Naive thymus-derived CD4-positive, alpha-beta T cell (primary cell): Measurements from ENCODE around the gene SMIM7. TPM values are rescaled to one million over a fixed set of nuclear protein-coding genes. Genes with fewer than 3 reads are reported as not detected.
"Not testable (repeated sequence)": the region's sequence is repeated elsewhere in the genome, so short reads cannot be mapped to it uniquely, and the experiment has no call there.

ENCODE experiments used
- ATAC-seq: fragments of 150-1000 bp; cut with Tn5 transposase; 2 replicates; pipeline ENCODE4 v1.10.0; 2021; ENCODE audit warnings: mild to moderate bottlenecking, moderate library complexity
- CTCF ChIA-PET: fragments of 350-600 bp; sonication (Branson Sonifier 250); formaldehyde crosslinking; loops from one replicate; lab custom pipeline; 2021; ENCODE audit warnings: antibody characterized with exemption; lab: Charles Lee
- POLR2A ChIA-PET: fragments of 350-600 bp; sonication (Branson Sonifier 250); formaldehyde crosslinking; loops from one replicate; lab custom pipeline; 2021; ENCODE audit warnings: antibody characterized with exemption, inconsistent platforms; lab: Charles Lee
- DNase-seq, 9 donors: peaks; one replicate each; pipeline versions ENCODE4 v3.0.0 to v3.0.0-alpha.2; 2020 to 2022; ENCODE audit warnings: mixed read lengths in 1 of 9
- H3K27ac ChIP-seq: one replicate; pipeline ENCODE4 v1.7.0; 2013; ENCODE audit warnings: mild to moderate bottlenecking, low read depth, low read length, moderate library complexity
- H3K27me3 ChIP-seq, 2 donors: one replicate each; pipeline ENCODE4 v1.7.0; 2013; ENCODE audit warnings: low read length in 2 of 2, mild to moderate bottlenecking in 2 of 2, moderate library complexity in 2 of 2; ENCODE audit not compliant: control insufficient read depth in 2 of 2, insufficient read depth in 2 of 2
- H3K36me3 ChIP-seq, 3 experiments: 1 replicate in 2 of 3; 2 replicates in 1 of 3; pipeline ENCODE4 v1.7.0; 2013; ENCODE audit warnings: low read length in 3 of 3, mild to moderate bottlenecking in 3 of 3, moderate library complexity in 1 of 3; ENCODE audit not compliant: insufficient read depth in 3 of 3, control insufficient read depth in 2 of 3
- H3K4me1 ChIP-seq, 2 donors: one replicate each; pipeline ENCODE4 v1.7.0; 2013; ENCODE audit warnings: low read length in 2 of 2, mild to moderate bottlenecking in 2 of 2, moderate library complexity in 1 of 2; ENCODE audit not compliant: control insufficient read depth in 2 of 2, insufficient read depth in 2 of 2
- H3K4me3 ChIP-seq: 2 replicates; pipeline ENCODE4 v1.7.0; 2013; ENCODE audit warnings: mild to moderate bottlenecking, low read length
- H3K9me3 ChIP-seq, 3 experiments: 1 replicate in 2 of 3; 2 replicates in 1 of 3; pipeline ENCODE4 v1.7.0; 2013; ENCODE audit warnings: low read length in 3 of 3; ENCODE audit not compliant: control insufficient read depth in 2 of 3
- H3K27ac Mint-ChIP-seq, 9 donors: one replicate each; pipeline ENCODE4 v1.8.0; 2020 to 2022; ENCODE audit warnings: mixed read lengths in 9 of 9, mild to moderate bottlenecking in 8 of 9, moderate library complexity in 5 of 9, inconsistent platforms in 2 of 9
- H3K27me3 Mint-ChIP-seq, 5 donors: one replicate each; pipeline ENCODE4 v1.8.0; 2021 to 2022; ENCODE audit warnings: mixed read lengths in 5 of 5, mild to moderate bottlenecking in 1 of 5
- H3K36me3 Mint-ChIP-seq, 5 donors: one replicate each; pipeline ENCODE4 v1.8.0; 2020 to 2022; ENCODE audit warnings: mixed read lengths in 5 of 5, mild to moderate bottlenecking in 3 of 5, inconsistent platforms in 1 of 5
- H3K4me1 Mint-ChIP-seq, 7 donors: one replicate each; pipeline ENCODE4 v1.8.0; 2020 to 2022; ENCODE audit warnings: mixed read lengths in 7 of 7, mild to moderate bottlenecking in 3 of 7, inconsistent platforms in 1 of 7
- H3K4me3 Mint-ChIP-seq, 10 donors: one replicate each; pipeline ENCODE4 v1.8.0; 2020 to 2022; ENCODE audit warnings: mild to moderate bottlenecking in 10 of 10, mixed read lengths in 10 of 10, moderate library complexity in 6 of 10, inconsistent platforms in 2 of 10
- H3K9me3 Mint-ChIP-seq, 11 donors: one replicate each; pipeline ENCODE4 v1.8.0; 2020 to 2022; ENCODE audit warnings: mixed read lengths in 11 of 11, mild to moderate bottlenecking in 4 of 11, inconsistent platforms in 1 of 11, moderate library complexity in 1 of 11
- intact Hi-C, 2 donors: fragments of 100-400 bp; cut with micrococcal nuclease; formaldehyde crosslinking; loops; one replicate each; pipeline ENCODE4 v1.15.1; 2023
- polyA plus RNA-seq, 2 donors: library from polyadenylated mRNA; unstranded; fragments of 300-500 nt; fragmentation: Illumina TruSeq; gene quantifications; one replicate each; pipeline ENCODE4 v1.2.3, GENCODE V29; 2021
- total RNA-seq, 6 experiments: library from RNA in 5 of 6; stranded (reverse) in 5 of 6; gene quantifications; 1 replicate in 5 of 6; 2 replicates in 1 of 6; pipeline ENCODE4 v1.2.3 and lab custom pipeline; 2021 to 2026

SMIM7 gene
- total and polyA plus RNA-seq, 7 experiments from 2014 or later, result 56.9 to 108 (median 78.5) TPM

DNA sequence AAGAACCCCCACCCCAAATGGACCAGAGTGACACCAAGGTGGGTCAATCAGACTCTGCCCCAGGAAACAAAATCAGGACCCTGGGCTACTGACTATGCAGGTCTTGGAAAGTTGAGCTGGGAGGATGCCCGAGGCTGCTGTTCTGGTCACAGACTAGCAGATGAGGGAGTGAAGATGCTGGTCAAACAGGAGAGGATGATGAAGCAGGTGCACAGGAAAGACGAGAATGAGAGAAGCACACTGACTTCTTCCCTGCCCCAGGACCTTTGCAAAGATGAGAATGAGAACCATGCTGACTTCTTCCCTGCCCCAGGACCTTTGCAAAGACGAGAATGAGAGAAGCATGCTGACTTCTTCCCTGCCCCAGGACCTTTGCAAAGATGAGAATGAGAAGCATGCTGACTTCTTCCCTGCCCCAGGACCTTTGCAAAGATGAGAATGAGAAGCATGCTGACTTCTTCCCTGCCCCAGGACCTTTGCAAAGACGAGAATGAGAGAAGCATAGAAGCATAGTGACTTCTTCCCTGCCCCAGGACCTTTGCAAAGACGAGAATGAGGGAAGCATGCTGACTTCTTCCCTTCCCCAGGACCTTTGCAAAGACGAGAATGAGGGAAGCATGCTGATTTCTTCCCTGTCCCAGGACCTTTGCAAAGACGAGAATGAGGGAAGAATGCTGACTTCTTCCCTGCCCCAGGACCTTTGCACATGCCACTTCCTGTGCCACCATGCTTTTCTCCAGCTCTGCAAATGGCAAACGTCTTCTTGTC, 8.3 kb downstream of the SMIM7 start:
- peak overlapping the region in 5 of 9 donors; percentile 5 to 51 (median 28) for H3K27ac Mint-ChIP-seq
- not testable (repeated sequence) for H3K4me3 Mint-ChIP-seq

DNA sequence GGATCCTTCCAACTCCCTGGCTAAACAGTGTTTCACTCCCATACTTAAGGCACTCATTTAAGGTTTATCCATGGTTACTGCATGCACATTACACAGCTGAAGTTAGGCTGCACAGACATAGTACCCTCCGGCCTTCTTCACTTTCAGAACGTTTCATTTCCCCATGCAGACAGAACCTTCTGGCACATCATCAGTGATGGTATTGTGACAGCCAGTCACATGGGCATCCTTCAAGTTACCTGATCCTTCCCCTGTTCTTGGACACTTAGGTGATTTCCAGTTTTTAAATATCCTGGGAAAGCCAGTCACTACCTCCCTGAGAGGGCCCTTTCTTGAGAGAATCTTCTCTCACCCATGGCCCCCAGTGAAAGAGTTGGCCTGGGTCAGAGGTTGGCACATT, 9.1 kb downstream of the SMIM7 start:
- H3K27me3 Mint-ChIP-seq, result no peaks in the 10 kb centered on the region
- H3K4me3 Mint-ChIP-seq, result no peak overlapping the region
- POLR2A ChIA-PET, result no interaction called here
- H3K36me3 Mint-ChIP-seq, result peaks cover 12 to 60% (median 27%) of the 10 kb centered on the region in 5 donors
- intact Hi-C loops, result no loop called here
- peak overlapping the region in 7 of 9 donors; percentile 5 to 62 (median 28) for H3K27ac Mint-ChIP-seq
- Histone ChIP-seq H3K4me3 (no peak overlapping the region), H3K4me1 (no peaks in the 10 kb centered on the region), H3K27me3 (no peaks in the 10 kb centered on the region), H3K36me3 (peaks cover 19 to 78% (median 20%) of the 10 kb centered on the region in 3 experiments), H3K27ac (no peak overlapping the region), H3K9me3 (no peaks in the 10 kb centered on the region)
- H3K9me3 Mint-ChIP-seq, result peaks cover 0 to 2% (median 0%) of the 10 kb centered on the region in 11 donors
- CTCF ChIA-PET, result no interaction called here
- ATAC-seq, result no peak
- H3K4me1 Mint-ChIP-seq, result peaks cover 13 to 31% (median 24%) of the 10 kb centered on the region in 7 donors
- DNase-seq, result no peak

More for the DNA sequence above, 8.3 kb downstream of the SMIM7 start:
- H3K27me3 Mint-ChIP-seq, H3K27me3 ChIP-seq, POLR2A ChIA-PET, CTCF ChIA-PET, H3K9me3 Mint-ChIP-seq, H3K9me3 ChIP-seq, intact Hi-C loops, H3K4me1 ChIP-seq, ATAC-seq, H3K27ac ChIP-seq, DNase-seq, H3K4me3 ChIP-seq: not testable (repeated sequence)
- peaks cover 13 to 38% (median 28%) of the 10 kb centered on the region in 7 donors for H3K4me1 Mint-ChIP-seq
- H3K36me3 Mint-ChIP-seq, result peaks cover 12 to 59% (median 27%) of the 10 kb centered on the region in 5 donors
- H3K36me3 ChIP-seq, result peaks cover 13 to 78% (median 14%) of the 10 kb centered on the region in 3 experiments

DNA sequence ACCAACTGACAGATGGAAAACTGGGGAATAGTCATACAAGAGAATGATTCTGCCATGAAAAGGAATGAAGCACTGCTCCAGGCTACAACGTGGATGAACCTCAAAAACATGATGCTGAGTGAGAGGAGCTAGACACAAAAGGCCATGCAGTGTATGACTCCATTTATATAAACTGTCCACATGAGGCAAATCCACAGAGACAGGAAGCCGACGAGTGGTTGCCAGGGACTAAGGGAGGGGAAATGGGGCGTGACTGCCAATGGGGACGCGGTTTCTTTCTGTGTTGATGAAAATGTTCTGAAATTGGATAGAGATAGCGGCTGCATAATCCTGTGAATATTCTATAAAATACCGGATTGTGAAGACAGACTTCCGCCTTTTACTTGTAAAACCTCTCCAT, 10.2 kb downstream of the SMIM7 start:
- CTCF ChIA-PET, result no interaction called here
- intact Hi-C loops, result no loop called here
- H3K36me3 ChIP-seq, result peaks cover 24 to 80% (median 25%) of the 10 kb centered on the region in 3 experiments

DNA sequence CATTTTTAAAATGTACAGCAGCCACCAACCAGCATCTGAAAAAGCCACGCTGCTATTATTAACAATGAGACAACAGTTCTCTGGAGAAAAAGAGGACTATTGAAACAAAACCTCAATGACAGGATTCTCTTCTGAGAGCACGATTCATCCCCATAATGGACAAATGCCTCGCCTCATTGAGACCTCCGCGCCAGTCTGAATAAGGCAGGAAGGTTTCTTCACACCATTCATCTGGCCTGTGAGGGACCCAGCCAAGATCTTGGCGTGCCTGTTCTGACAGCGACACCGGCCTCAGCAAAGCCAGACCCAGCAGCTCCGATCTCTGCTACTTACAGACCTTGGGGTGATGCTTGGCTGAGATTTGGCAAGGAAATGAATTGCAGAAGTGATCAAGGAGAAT, 14.8 kb downstream of the SMIM7 start:
- no peaks in the 10 kb centered on the region for H3K27me3 Mint-ChIP-seq
- peaks cover 7 to 41% (median 29%) of the 10 kb centered on the region in 7 donors for H3K4me1 Mint-ChIP-seq
- no peak overlapping the region for H3K4me3 ChIP-seq
- no peaks in the 10 kb centered on the region for H3K9me3 ChIP-seq
- POLR2A ChIA-PET, result interaction anchor here (1.8 kb wide), 1 partner anchor 14 kb away, joined by 7 read pairs; the partner anchor contains the start of gene SMIM7
- DNase-seq (no peak), ATAC-seq (no peak)
- H3K9me3 Mint-ChIP-seq, result peaks cover 0 to 2% (median 0%) of the 10 kb centered on the region in 11 donors
- CTCF ChIA-PET, result no interaction called here
- no peaks in the 10 kb centered on the region for H3K4me1 ChIP-seq
- intact Hi-C loops, result no loop called here
- peaks cover 24 to 73% (median 32%) of the 10 kb centered on the region in 3 experiments for H3K36me3 ChIP-seq
- H3K27ac Mint-ChIP-seq, result peak overlapping the region in 1 of 9 donors; percentile 5
- peaks cover 0 to 33% (median 18%) of the 10 kb centered on the region in 5 donors for H3K36me3 Mint-ChIP-seq
- no peak overlapping the region for H3K4me3 Mint-ChIP-seq
- H3K27me3 ChIP-seq, result no peaks in the 10 kb centered on the region
- no peak overlapping the region for H3K27ac ChIP-seq

More for the DNA sequence above, 10.2 kb downstream of the SMIM7 start:
- Mint-ChIP-seq H3K27me3 (no peaks in the 10 kb centered on the region), H3K4me3 (no peak overlapping the region), H3K27ac (peak overlapping the region in 2 of 9 donors; percentile 5 to 19), H3K36me3 (peaks cover 12 to 58% (median 27%) of the 10 kb centered on the region in 5 donors), H3K9me3 (peaks cover 0 to 2% (median 0%) of the 10 kb centered on the region in 11 donors), H3K4me1 (peaks cover 11 to 36% (median 24%) of the 10 kb centered on the region in 7 donors)
- POLR2A ChIA-PET, result interaction anchor here (0.5 to 0.7 kb wide), 2 partner anchors 9 to 382 kb away, joined by 3 read pairs; no protein-coding TSS in a partner anchor
- Histone ChIP-seq H3K4me3 (no peak overlapping the region), H3K9me3 (no peaks in the 10 kb centered on the region), H3K27me3 (no peaks in the 10 kb centered on the region), H3K27ac (no peak overlapping the region), H3K4me1 (no peaks in the 10 kb centered on the region)
- ATAC-seq, result no peak
- no peak for DNase-seq

DNA sequence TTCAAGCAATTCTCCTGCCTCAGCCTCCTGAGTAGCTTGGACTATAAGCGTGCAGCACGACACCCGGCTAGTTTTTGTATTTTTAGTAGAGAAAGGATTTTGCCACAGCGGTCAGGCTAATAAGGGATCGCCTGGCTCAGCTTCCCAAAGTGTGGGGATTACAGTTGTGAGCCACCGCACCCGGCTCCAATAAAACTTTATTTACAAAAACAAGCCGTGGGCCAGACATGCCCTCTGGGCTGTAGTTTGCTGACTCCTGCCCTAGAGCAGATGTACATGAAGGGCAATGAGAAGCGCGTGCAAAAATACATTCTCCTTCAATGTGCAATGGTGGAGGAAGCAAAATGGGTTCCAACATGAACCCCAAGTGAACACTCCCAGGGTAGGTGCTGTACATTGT, 18.2 kb downstream of the SMIM7 start:
- intact Hi-C loops, result no loop called here
- H3K36me3 Mint-ChIP-seq, result peaks cover 0 to 28% (median 15%) of the 10 kb centered on the region in 5 donors
- CTCF ChIA-PET, result no interaction called here

DNA sequence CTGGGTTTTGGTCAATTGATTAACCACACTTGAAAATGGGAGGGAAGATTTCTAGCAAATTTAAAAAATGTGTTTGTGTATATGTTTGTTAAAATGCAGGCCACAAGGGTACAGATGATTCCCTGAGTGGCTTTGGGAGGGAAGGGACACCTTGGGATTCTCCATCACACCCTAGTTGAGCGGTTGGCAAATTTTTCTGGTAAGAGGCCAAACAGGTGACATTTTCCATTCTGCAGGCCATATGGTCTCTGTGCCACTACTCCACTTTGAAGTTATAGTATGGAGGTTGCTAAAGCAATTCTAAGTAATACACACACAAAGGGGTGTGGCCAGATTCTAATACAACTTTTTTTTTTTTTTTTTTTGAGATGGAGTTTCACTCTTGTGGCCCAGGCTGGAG, 19.0 kb downstream of the SMIM7 start:
- ATAC-seq, result no peak
- Mint-ChIP-seq H3K27me3 (no peaks in the 10 kb centered on the region), H3K36me3 (peaks cover 0 to 27% (median 16%) of the 10 kb centered on the region in 5 donors), H3K27ac (peak overlapping the region in 2 of 9 donors; percentile 50 to 65), H3K4me3 (no peak overlapping the region), H3K4me1 (peaks cover 7 to 46% (median 42%) of the 10 kb centered on the region in 7 donors), H3K9me3 (no peaks in the 10 kb centered on the region)
- Histone ChIP-seq H3K4me3 (no peak overlapping the region), H3K9me3 (no peaks in the 10 kb centered on the region), H3K27ac (no peak overlapping the region), H3K36me3 (peaks cover 16 to 76% (median 24%) of the 10 kb centered on the region in 3 experiments), H3K4me1 (no peaks in the 10 kb centered on the region), H3K27me3 (no peaks in the 10 kb centered on the region)
- intact Hi-C loops, result no loop called here
- no peak for DNase-seq
- POLR2A ChIA-PET, result interaction anchor here (0.6 kb wide), 1 partner anchor 40 kb away, joined by 6 read pairs; no protein-coding TSS in a partner anchor
- CTCF ChIA-PET, result no interaction called here

More for the DNA sequence above, 18.2 kb downstream of the SMIM7 start:
- no peak for DNase-seq
- no peak for ATAC-seq
- no peaks in the 10 kb centered on the region for H3K4me1 ChIP-seq
- POLR2A ChIA-PET, result no interaction called here
- Mint-ChIP-seq H3K4me3 (no peak overlapping the region), H3K27ac (no peak overlapping the region), H3K9me3 (no peaks in the 10 kb centered on the region), H3K27me3 (no peaks in the 10 kb centered on the region), H3K4me1 (peaks cover 7 to 44% (median 40%) of the 10 kb centered on the region in 7 donors)
- no peak overlapping the region for H3K27ac ChIP-seq
- no peaks in the 10 kb centered on the region for H3K9me3 ChIP-seq
- no peak overlapping the region for H3K4me3 ChIP-seq
- peaks cover 21 to 79% (median 31%) of the 10 kb centered on the region in 3 experiments for H3K36me3 ChIP-seq
- H3K27me3 ChIP-seq, result no peaks in the 10 kb centered on the region
